NB4 (cell line): ENCODE data around the gene LRIT2.

Experiments
- MAX ChIP-seq: IDR thresholded peaks from 2 replicates; pipeline ENCODE4 v1.6.1; 2011; ENCODE audit warnings: low read depth, low read length
- MYC ChIP-seq: IDR thresholded peaks from 2 replicates; pipeline ENCODE4 v1.6.1; 2011; ENCODE audit warnings: low read depth, low read length
- POLR2A ChIP-seq: IDR thresholded peaks from 2 replicates; pipeline ENCODE4 v1.6.1; 2011; ENCODE audit warnings: mild to moderate bottlenecking; ENCODE audit not compliant: insufficient read length; ENCODE audit errors: extremely low read depth
- TF ChIP-seq, protein P1 (sequence below): IDR thresholded peaks from one replicate; pipeline ENCODE4 v1.5.1; 2012; ENCODE audit warnings: low read depth, low read length

DNA sequence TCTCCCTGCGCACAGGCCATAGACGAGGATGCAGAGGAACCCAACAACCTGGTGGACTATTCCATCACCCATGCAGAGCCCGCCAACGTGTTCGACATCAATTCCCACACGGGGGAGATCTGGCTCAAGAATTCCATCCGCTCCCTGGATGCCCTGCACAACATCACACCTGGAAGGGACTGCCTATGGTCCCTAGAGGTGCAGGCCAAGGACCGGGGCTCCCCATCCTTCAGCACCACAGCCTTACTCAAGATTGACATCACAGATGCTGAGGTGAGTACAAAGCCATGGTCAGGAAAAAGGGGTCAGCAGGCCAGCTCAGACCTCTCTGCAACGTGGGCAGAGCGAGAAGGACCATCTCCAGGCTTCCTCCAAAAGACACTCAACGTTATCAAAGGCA lies 12.3 kb downstream of the LRIT2 start:
- TF ChIP-seq, protein P1, sequence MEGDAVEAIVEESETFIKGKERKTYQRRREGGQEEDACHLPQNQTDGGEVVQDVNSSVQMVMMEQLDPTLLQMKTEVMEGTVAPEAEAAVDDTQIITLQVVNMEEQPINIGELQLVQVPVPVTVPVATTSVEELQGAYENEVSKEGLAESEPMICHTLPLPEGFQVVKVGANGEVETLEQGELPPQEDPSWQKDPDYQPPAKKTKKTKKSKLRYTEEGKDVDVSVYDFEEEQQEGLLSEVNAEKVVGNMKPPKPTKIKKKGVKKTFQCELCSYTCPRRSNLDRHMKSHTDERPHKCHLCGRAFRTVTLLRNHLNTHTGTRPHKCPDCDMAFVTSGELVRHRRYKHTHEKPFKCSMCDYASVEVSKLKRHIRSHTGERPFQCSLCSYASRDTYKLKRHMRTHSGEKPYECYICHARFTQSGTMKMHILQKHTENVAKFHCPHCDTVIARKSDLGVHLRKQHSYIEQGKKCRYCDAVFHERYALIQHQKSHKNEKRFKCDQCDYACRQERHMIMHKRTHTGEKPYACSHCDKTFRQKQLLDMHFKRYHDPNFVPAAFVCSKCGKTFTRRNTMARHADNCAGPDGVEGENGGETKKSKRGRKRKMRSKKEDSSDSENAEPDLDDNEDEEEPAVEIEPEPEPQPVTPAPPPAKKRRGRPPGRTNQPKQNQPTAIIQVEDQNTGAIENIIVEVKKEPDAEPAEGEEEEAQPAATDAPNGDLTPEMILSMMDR: no peak
- TF ChIP-seq POLR2A: no peak
- no peak for TF ChIP-seq MAX
- no peak for TF ChIP-seq MYC
